Epithelial cell of proximal tubule (primary cell): ENCODE results near the gene ANAPC2. TPM values are rescaled to one million over a fixed set of nuclear protein-coding genes. Genes with fewer than 3 reads are reported as not detected.

ENCODE experiments used
- DNase-seq: peaks from one replicate; pipeline ENCODE4 v3.0.0-alpha.2; 2011; ENCODE audit warnings: low read depth
- H3K4me3 ChIP-seq: 2 replicates; pipeline ENCODE4 v1.5.1; 2011; ENCODE audit warnings: low read depth, mild to moderate bottlenecking, low read length
- total RNA-seq: library from RNA; depleted of rRNA; stranded (reverse); fragments of >200 nt; gene quantifications from 2 replicates; pipeline ENCODE4 v1.2.3, GENCODE V29; 2015
- TF ChIP-seq, protein P1 (sequence below): conservative IDR thresholded peaks from 2 replicates; pipeline ENCODE4 v1.5.1; 2012; ENCODE audit warnings: low read depth, mild to moderate bottlenecking, low read length

The ANAPC2 gene
- total RNA-seq, 1 donor from 2014 or later: 16.7 TPM

DNA sequence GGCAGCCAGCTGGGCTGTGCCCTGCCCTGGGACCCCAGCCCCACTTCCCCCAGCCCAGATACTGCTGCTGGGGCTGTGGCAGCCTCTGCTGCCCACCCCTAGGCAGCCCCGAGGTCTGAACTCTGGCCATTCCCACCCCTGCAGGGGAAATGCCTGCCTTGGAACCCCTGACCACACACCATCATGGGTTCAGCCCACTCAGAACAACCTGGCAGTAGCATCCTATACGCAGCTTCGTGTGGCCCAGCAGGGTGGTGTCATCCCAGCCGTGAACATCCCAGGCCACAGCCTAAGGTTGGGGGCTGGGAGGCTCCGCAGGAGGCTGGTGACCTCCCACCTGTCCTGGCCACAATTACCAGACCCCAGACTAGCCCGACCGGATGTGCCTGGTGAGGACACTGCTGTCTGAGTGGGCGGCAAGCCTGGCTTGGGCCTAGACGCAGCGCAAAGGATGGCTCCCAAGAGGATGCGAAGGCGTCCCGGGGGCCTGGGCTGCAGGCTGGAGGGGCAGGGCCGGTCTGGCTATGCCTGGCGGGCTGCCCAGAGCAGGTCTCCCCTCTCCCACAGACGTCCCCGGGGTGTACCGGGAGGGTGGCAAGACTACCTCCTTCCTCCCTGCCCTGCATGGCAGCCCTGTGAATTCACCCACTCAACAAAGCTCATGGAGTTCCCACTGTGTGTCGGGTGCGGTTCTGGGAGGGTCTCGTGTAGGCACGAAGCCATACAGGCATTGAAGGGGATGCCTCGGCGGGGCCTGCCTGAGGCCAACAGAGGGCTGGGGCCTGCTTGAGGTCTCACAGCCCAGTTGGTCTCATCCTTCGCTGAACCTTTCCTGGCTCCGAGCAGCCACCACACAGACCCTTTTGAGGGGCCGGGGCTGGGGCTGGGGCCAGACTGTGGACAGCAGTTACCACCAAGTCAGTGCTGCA is 40.9 kb upstream of the ANAPC2 start:
- no peak for DNase-seq
- no peak overlapping the region for H3K4me3 ChIP-seq
- TF ChIP-seq, protein P1, sequence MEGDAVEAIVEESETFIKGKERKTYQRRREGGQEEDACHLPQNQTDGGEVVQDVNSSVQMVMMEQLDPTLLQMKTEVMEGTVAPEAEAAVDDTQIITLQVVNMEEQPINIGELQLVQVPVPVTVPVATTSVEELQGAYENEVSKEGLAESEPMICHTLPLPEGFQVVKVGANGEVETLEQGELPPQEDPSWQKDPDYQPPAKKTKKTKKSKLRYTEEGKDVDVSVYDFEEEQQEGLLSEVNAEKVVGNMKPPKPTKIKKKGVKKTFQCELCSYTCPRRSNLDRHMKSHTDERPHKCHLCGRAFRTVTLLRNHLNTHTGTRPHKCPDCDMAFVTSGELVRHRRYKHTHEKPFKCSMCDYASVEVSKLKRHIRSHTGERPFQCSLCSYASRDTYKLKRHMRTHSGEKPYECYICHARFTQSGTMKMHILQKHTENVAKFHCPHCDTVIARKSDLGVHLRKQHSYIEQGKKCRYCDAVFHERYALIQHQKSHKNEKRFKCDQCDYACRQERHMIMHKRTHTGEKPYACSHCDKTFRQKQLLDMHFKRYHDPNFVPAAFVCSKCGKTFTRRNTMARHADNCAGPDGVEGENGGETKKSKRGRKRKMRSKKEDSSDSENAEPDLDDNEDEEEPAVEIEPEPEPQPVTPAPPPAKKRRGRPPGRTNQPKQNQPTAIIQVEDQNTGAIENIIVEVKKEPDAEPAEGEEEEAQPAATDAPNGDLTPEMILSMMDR: no peak

DNA sequence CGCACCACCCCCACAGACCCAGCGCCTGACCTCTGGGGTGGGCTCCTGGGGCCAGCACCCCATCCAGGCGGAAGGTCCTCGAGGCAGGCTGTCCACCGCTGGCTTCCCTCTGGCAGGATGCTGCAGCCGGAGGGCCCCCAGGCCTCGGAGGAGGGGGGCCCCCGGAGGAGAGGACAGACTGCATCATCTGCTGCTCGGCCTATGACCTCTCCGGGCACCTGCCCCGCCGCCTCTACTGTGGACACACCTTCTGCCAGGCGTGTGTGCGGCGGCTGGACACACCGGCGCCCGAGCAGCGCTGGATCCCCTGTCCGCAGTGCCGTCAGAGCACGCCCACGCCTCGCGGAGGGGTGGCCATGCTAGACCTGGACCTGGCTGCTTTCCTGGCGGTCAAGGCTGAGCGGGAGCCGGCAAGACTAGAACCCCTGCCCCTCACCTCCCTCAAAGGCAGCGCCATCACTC is 40.2 kb upstream of the ANAPC2 start:
- no peak overlapping the region for H3K4me3 ChIP-seq
- TF ChIP-seq, protein P1: no peak
- no peak for DNase-seq

DNA sequence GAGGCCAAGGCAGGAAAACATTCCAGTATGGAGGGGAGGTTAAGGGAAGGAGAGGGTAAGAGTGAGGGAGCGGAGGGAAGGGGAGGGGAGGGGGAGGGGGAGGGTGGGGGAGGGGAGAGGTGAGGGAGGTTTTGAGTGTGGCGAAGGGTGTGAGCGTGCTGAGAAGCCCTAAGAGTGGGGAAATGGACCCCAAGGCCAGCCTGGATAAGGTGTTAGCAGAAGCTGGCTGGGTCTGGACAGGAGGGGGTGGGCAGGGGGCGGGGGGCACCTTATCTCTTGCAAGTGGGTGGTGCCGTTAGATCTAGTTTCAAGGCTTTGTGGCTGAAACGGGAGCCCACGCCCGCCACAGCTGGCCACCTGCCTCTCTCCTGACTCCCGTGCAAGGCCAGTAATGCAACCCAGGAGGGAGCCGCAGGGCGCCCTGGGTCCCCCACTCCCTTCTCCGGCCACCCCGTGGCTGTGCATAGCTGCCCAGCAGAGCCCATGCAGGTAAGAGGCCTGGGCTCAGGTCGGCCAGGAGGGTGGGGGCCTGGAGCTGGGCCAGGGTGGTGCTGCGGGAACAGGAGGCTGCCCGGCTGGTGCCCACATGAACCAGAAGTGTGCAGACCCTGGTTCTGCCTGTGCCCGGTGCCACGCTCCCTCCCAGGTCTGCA is 39.6 kb upstream of the ANAPC2 start:
- TF ChIP-seq, protein P1: no peak
- H3K4me3 ChIP-seq: no peak overlapping the region
- no peak for DNase-seq

DNA sequence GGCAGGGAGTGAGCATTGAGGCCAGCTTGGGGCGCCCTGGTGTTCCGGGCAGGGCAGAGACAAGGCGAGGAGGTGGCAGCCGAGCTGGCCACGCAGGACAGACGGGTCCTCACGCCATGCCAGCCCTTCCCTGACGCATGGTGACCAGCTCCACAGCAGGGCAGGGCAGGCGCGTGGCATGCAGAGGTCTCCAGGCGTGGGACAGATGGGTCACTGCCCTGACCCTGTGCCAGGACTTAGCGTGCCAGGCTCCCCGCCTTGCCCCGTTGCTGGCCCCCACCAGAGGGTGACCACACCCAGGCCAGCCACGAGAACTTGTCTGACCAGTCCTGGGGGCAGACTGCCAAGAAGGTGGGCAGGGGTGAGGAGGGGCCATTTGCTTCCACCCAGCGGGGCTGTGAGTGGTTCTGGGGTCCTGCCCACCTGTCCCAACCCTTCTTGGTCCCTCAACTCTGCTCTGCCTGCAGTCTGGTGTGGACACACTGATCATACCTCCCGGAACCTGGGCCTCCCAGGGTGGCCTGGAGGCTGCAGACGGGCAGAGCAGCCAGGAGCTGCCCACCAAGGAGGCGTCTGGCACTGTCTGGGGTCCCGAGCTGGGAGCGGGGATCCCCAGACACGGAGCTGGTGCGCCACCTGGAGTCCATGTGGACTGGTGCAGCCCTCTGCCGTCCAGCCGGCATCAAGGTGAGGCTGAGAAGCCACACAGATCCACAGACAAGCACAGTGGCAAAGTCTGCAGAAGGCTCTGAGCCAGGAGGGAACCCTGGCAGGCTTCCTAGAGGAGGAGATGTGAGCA is 38.9 kb upstream of the ANAPC2 start, which contains the start of gene RNF224:
Gene RNF224, plus strand, starts transcription at position 449 of the 799 bp plus-strand sequence. CDS start 834 bp downstream, outside the sequence.
- TF ChIP-seq, protein P1: peak; percentile 86
- no peak within 1 kb of the TSS for H3K4me3 ChIP-seq
- no peak for DNase-seq

DNA sequence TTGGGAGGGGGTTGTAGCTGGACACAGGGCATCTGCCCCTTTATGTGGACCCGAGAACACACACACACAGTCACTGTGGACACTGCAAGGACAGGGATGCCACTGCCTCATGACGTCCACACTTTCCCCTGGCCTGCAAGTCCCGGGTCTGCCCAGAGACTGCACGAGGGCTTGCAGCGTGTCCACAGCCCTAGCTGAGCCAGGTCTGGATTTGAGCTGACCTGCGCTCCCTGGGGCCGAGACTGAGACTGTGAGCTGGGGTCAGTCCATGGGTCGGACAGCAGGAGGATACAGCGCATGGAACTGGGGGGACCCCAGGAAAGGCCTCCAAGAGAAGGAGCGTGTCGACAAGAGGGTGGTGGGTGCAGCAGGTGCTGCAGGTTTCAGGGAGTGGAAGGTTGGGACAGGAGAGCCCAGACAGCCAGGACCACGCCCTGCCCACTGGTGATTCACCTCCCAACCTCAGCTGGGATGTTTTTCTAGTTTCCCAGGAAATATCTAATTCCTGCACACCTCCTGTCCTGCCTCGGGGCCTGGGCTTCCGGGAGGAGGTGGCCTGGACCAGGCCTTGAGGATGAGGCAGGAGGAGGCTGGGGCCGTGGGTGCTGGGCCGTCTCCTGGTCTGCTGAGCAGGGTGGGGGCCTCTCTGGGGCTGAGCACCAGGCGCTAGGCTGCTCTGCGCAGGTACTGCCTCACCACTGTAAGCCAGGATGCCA is 38.1 kb upstream of the ANAPC2 start:
- DNase-seq: no peak
- no peak overlapping the region for H3K4me3 ChIP-seq
- TF ChIP-seq, protein P1: no peak

DNA sequence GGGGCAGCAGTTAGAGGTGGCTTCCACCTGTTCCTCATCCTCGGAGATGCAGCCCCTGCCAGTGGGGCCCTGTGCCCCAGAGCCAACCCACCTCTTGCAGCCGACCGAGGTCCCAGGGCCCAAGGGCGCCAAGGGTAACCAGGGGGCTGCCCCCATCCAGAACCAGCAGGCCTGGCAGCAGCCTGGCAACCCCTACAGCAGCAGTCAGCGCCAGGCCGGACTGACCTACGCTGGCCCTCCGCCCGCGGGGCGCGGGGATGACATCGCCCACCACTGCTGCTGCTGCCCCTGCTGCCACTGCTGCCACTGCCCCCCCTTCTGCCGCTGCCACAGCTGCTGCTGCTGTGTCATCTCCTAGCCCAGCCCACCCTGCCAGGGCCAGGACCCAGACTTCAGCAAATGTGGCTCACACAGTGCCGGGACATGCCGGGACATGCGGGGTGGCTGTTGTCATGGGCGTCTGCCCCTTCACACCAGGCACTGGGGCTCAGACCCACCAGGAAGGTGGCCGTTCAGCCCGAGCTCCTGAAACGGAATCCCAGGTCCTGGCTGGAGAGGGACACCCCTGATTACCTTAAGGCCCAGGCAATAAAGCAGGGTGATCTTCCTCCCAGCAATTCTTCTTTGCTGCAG is 37.5 kb upstream of the ANAPC2 start:
- no peak overlapping the region for H3K4me3 ChIP-seq
- TF ChIP-seq, protein P1: no peak

More for the DNA sequence above, 37.5 kb upstream of the ANAPC2 start:
- DNase-seq: no peak
